NCI-H82 treated with DMSO at 0.1 percent for 48 hours (cell line): Measurements from ENCODE around the gene TCF7L2.

Experiments used
- DNase-seq: peaks from one replicate; lab custom pipeline; 2025; ENCODE audit not compliant: unreplicated experiment; lab: John Stamatoyannopoulos, UW

Gene TCF7L2

DNA sequence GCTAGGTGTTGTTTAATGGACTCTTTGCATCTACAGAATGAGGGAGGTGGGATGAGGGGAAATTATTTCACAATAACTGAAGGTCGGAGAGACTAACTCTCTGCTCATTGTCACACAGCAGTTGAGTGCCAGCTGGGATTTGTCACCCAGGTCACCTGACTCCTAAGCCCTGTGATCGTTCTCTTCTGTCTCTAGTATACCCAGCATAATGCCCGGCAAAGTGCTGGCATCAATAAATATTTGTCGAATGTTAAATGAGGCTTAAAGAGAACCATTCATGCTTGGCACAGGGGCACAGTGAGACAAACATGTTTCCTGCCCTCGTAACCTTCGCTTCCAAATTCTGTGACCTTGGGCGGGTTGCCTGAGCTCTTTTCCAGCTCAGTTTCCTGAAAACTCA, 70.8 kb downstream of the TCF7L2 start:
- DNase-seq, result no peak

DNA sequence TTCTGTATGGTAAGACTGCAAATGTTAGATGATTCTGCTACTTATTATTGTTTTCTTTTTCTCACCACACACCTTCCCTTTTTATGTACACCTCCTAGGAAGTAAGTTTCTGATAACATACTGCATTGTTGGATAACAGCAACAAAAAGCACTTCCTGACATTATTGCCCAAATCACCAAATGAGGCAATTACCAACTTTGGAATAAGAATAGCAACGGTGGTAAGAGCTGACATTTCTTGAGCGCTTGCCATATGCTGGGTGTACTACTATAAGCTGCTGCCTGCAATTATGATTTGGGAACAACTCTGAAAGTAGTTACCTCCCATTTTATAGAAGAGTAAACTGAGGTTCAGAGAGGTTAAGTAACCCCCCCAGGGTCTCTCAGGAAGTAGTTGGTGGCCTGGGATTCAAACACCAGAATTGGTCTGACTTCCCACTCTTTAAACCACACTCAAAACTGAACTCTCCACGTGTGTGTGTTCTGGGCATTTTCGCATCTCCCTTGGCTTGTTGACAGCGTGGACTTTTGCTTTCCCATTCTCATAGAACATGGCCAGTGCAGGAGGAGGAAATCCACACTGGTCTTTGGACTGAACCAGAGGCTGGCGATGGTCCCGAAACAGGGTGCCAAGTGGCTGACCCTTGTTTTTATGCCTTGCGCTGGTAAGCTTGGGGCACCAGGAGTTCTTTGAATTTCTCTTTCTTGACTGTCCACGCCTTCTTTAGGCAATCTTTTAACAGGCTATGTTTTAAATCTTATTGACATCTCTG, 71.4 kb downstream of the TCF7L2 start:
- DNase-seq, result no peak

DNA sequence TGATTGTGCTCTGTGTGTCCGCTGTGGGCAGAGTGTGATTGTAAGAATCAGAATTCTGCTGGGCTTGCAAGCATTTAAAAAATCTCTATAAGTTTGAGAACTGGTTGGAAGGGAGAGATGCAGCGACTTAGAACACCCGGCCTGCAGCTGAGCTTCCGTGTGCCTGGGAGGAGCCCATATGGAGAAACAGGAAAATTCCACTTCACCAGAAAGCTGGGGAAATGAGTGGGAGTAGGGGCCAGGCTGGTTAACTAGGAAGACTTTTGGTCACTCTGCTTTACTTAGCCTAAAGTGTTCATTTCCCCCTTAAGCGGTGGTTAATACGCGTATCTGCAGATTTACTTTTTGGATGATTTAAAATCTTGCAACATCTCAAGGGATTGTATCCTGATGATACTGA, 72.2 kb downstream of the TCF7L2 start:
- DNase-seq, result no peak

- no peak for DNase-seq
Observed at GRCh38 chr10:113023017-113023416, 73.0 kb downstream of the TCF7L2 start.

- no peak for DNase-seq
Observed at GRCh38 chr10:113024930-113025329, 74.9 kb downstream of the TCF7L2 start.

DNA sequence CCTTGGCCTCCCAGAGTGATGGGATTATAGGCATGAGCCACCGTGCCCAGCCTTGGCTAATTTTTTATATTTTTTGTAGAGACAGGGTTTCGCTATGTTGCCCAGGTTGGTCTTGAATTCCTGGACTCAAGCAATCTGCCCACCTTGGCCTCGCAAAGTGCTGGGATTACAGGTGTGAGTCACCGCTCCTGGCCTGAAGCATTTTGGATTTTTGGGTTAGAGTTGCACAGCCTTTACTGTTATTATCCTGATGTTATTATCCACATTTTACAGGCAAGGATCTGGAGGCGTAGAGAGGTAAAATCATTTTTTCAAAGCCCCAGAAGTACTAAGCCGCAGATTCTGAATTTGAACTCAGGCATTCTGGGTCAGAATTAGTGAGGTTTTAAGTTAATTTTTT, 75.4 kb downstream of the TCF7L2 start:
- DNase-seq, result no peak

DNA sequence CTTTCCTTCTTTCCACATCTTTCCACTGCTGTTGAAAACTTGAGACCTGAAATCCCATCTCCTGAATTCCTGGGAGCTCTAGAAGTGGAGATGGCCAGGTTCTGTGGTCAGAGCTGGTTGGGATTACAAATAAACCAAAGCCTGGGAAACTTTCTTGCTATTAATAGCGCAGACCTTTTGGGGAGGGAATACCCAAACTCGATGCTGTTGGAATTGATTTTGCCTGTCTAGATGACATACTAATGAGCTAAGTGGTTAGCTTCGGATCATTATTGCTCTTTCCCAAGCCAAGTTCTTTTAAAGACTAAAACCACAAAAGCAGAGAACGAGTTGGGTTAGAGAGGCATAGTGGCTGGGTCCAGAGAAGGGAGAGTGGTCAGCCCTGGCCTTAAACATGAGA, 76.6 kb downstream of the TCF7L2 start:
- no peak for DNase-seq

- DNase-seq, result no peak
Observed at GRCh38 chr10:113027230-113027573, 77.2 kb downstream of the TCF7L2 start.

DNA sequence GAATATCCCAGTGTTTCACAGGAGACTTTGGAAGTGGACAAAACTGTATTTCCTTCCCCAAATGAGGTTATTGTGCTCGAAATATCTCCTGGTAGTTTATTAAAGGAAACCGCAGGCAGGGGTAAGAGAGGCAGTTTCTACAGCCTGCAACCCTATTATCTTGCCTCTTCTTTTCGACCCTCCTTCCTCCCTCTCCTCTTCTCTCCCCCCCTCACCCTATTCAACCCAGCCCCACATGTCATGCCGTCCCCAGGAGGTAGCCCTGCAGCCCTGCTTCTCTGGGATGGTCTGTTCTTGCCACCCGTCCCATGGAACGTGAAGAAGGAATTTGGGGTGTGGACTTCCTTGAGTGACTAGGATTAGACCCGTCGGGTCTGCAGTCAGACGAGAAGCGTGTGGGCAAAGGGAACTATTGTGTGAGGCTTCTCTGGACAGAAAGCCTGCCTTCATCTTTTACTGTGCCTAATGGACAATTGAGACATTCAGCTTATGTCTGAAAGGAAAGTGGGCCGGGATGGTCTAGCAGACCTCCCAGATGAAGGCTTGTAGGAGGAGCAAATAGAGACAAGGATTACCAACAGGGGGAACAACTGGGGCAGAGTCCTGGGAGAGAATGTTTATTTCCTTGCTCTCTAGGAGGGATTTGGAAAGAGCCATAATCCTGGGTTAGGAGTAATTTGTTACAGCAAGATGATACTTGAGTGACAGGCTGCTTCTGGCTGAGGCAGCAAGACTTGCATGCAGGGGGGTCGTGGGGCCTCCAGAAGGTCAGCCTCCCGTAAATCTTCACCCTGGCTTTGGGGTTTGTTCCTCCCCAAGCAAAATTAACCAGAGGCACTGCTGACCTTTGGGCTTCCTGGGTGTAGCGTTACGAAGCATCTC, 77.8 kb downstream of the TCF7L2 start:
- peak; percentile 91 for DNase-seq

DNA sequence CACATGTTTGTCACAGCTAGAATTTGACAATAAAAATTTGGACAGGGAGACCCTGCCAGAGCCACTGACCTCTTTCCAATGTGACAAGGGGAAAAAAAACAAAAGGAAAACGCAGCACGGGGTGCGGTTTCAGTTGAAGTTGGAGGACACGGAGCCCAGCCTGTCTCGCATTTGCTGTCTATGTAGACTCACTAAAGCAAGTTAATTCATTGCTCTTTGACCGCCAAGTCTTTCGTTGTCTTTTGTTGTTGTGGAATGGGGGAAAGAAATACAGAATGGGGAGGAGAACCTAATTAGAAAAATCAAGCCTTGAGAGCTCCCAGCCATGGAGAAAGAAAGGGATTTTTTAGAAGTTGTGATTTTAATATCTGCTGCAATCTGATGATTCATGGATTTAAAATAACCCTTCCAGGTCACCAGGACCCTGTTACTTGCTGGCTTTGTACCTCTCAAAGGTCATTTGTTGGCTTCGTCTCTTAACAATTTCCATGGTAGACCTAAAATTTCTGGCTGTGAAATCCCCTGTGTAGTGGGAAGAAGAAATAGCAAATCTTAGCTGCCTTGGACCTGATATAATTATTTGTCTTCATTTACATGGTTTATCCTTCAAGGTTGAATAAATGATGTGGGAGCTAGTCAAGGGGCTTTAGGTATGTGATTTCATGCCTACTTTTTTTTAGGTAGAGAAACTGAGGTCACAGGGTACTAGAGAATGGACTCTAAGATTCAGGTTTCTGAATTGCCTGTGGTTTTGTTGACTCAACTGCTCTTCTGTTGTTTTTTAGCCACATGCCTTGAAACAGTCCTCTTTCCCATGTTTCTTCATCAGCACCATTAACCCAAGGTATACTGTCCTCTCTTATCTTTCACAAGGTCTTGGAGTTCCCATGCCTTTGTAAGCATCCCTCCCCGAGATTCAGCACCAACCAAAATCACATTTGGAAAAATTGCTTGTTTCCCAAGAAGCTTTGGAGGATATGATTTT, 78.7 kb downstream of the TCF7L2 start:
- no peak for DNase-seq

DNA sequence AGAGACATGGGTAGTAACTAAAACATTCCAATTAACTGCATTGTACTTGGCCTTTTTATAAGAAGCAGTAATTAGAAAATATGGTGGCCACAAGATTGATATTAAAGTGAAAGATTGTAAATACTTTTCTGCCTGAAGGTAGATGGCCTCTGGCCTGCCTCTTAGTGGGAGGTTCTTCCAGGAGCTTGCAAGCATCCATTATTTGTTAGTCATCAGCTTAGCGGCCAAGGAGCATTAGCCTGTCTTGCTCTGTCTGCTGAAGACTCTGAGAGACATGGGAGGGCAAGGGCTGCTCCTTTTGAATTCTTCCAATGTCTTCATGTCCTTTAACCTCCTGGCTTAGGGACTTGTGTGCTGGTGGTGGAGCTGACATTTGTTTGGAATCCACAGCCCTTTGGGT, 80.4 kb downstream of the TCF7L2 start:
- DNase-seq, result no peak

GRCh38 chr10:113031147-113031546, 81.1 kb downstream of the TCF7L2 start:
- no peak for DNase-seq

DNA sequence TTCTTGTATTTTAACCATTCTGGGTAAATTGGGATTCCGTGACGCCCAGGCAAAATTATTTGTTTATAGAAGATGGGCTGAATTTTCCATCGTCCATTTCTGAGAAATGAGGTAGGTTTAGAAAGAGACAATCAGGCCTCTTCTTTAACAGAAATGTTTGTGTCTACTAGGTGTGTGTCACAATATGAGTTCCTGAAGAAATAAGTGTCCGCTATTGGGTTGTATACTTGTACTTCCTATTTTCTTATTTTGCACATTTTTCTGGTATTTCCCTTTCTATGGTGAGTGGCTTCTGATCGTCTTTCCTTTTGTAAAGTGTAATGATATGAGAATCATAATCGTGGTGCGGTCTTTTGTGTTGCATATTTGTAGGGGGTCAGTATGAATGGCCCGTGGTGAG, 83.9 kb downstream of the TCF7L2 start:
- no peak for DNase-seq

DNA sequence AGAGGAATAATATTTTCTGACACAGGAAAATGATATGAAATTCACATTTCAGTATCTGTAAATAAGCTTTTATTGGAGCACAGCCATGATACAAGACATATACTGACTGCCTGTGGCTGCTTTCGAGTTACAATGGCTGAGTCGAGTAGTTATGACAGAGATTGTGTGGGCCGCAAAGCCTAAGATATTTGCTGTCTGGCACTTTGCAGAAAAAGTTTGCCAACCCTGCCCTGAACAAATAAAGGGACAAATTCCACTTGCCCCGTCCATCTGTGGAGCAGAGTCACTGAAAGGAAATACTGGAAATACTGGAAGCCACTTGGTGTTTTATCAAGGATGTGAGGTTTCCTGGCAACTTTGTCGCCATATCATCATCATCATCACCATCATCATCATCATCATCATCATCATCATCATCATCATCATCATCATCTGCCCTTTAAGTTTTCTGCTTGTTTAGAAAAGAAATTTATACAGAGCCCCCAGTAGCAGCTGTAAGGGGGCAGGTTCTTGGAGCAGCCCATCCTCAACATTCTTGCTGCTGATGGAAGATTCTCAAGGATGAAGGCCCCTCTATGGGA, 85.8 kb downstream of the TCF7L2 start:
- no peak for DNase-seq

DNA sequence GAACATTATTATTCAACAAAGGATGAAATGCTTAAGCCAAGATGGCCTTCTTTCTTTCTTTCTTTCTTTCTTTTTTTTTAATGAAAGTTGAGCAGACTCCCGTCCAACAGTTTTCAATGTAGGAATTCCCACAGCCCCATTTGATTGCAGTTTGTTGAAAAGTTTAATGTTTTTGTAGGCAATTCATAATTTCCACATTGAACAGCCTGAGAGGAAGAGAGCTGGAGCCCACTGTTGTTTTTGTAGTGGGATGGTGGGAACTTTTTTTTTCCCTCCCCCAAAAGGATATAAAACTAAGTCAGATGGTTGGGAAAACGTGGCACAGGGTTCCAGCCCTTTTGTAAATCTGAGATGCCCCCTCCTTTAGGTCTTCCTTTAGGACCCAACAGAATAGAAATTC, 86.6 kb downstream of the TCF7L2 start:
- DNase-seq, result no peak

DNA sequence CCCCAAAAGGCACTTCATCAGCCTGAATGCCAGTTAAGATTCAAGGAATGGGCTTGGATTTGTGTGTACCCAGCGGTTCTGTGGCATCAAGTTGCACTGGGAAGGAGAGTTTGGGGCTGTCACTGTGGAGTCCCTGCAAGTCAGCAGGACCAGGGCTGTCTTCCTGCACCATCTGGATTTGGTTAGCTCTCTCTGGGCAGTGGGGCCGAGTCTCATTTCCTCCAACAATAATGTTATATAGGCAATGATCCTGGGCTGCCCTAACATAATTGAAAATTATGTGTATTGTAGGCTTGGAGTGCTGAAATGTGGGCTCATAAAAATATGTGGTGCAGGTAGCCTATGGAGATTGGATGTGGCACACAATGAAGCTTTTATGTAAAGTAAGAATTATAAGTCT, 87.2 kb downstream of the TCF7L2 start:
- no peak for DNase-seq

DNA sequence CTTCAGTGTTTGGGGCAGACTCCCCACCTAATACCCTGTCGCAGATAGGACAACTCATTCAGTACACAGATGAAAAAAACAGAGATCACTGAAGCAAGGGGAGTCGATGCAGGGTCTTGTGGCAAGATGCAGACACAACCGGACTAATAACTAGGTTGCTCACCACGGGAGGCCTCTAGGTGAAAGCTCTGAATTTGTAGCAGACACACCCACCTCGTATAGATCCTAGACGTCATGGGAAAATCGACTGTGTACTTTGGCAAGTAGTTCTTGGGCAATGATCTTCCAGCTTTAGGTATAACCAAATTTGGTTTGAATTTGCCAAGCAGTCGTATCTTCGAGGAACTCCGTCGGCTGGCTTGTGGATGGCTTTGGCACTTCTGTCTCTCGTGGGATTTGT, 88.1 kb downstream of the TCF7L2 start:
- no peak for DNase-seq

GRCh38 chr10:113038985-113039384, 88.9 kb downstream of the TCF7L2 start:
- DNase-seq, result no peak

GRCh38 chr10:113041324-113041723, 91.3 kb downstream of the TCF7L2 start:
- no peak for DNase-seq

DNA sequence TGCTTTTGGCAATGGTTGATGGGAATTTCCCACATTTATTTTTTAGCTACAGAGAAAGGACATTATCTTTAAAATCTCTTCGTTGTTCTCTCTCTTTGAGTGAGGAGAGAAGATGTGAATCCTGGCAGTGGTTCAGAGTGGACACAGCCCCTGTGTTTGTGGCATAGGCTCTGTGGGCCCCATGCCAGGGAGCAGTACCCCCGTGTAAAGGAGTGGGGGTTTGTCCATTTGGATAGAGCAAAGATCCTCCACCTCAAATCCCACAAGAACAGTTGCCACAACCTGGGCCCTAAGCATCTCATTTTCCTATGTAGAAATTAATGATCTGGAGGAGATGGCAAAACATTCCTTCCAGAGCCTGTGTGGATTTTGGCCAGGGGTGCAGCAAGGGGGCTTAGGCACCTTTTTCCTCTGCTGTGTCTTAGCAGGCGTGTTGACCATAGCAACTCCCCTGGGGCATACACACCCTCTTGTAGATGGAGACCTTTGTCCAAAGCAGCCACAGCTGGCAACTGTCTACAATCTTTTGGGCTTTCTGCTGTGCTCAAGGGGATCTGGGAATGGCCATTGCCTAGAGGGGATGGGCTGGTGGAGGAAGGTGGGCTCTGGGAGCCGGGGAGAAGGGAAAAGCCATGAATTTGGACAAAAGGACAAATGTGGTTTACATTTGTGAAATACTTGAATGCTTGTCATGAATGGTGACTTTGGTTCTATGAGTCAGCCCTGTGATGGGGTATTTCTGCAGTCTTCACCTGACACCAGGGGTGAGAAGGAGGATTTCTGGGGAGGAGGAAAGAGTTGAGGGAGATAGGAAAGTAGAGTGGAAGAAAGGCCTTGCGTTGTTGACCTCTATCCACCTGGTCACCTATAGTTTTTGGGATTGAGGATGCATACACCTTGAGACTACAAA, 92.0 kb downstream of the TCF7L2 start:
- no peak for DNase-seq
